Measurements from ENCODE around the gene BEGAIN. TPM values are rescaled to one million over a fixed set of nuclear protein-coding genes. Genes with fewer than 3 reads are reported as not detected.

BEGAIN gene
- total RNA-seq, 4 donors from 2014 or later, result 0.27 to 2.5 (median 0.37) TPM; not detected in 1

GRCh38 chr14:100561005-100561404 lies 26.2 kb downstream of the BEGAIN start:
- Histone ChIP-seq H3K27ac (no peak overlapping the region), H3K4me1 (peaks cover 0 to 6% (median 0%) of the 10 kb centered on the region in 4 donors), H3K4me3 (no peak overlapping the region), H3K27me3 (peaks cover 10% of the 10 kb centered on the region), H3K36me3 (no peaks in the 10 kb centered on the region), H3K9me3 (no peaks in the 10 kb centered on the region)
- TF ChIP-seq EP300 (IDR thresholded peaks at IDR 0.05; ENCODE audit: low read depth), result no peak
- TF ChIP-seq POLR2A (IDR thresholded peaks at IDR 0.05), result no peak
- no peak for TF ChIP-seq POLR2AphosphoS5 (IDR thresholded peaks at IDR 0.05)
- TF ChIP-seq CTCF (IDR thresholded peaks at IDR 0.05), result no peak
- WGBS, 2 donors (ENCODE audit: low coverage in 1 of 2), result 74% methylated on average over 15 of the region's 15 CpGs; no CpG with 5 or more reads in 1 of the 2 donors
- intact Hi-C loops (cut with DNase I; ENCODE audit: low total_unique reads) (no loop called here), in situ Hi-C loops (cut with MboI; ENCODE audit: low pct_ligation_motif_present in 1 of 4, low pct_unique_long_range_greater_than_20kb in 1 of 4, low sequenced_read_pairs in 3 of 4) (no loop called here)
- DNase-seq, result no peak

GRCh38 chr14:100560471-100560870 lies 26.7 kb downstream of the BEGAIN start:
- Histone ChIP-seq H3K4me1 (peaks cover 0 to 6% (median 0%) of the 10 kb centered on the region in 4 donors), H3K4me3 (no peak overlapping the region), H3K36me3 (no peaks in the 10 kb centered on the region), H3K27me3 (peaks cover 7% of the 10 kb centered on the region), H3K9me3 (no peaks in the 10 kb centered on the region), H3K27ac (no peak overlapping the region)
- intact Hi-C loops (cut with DNase I; ENCODE audit: low total_unique reads), result no loop called here
- WGBS, 2 donors (ENCODE audit: low coverage in 1 of 2), result 87% methylated on average over 6 of the region's 9 CpGs; no CpG with 5 or more reads in 1 of the 2 donors
- no peak for DNase-seq
- in situ Hi-C loops (cut with MboI; ENCODE audit: low pct_ligation_motif_present in 1 of 4, low pct_unique_long_range_greater_than_20kb in 1 of 4, low sequenced_read_pairs in 3 of 4), result no loop called here
- TF ChIP-seq POLR2A (IDR thresholded peaks at IDR 0.05) (no peak), CTCF (IDR thresholded peaks at IDR 0.05) (no peak), EP300 (IDR thresholded peaks at IDR 0.05; ENCODE audit: low read depth) (no peak), POLR2AphosphoS5 (IDR thresholded peaks at IDR 0.05) (no peak)

DNA sequence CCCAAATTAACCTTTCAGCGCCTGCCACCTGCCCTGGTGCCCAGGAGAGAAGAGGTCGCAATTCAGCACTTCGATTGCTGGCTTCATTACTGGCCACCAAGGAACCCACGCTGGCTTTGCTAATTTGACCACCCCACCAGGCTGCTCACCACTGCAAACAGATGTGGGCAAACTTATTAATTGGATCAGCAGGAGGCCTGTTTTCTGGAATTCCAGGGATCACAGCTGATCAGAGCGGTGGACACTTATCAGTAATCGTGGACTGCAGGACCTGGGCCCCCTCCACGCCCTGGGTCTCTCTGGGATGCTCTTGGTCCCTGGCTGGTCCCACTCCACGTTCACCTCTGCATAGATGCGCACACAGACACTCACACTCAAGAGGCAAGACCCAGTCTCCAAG lies 27.8 kb downstream of the BEGAIN start:
- intact Hi-C loops (cut with DNase I; ENCODE audit: low total_unique reads) (no loop called here), in situ Hi-C loops (cut with MboI; ENCODE audit: low pct_ligation_motif_present in 1 of 4, low pct_unique_long_range_greater_than_20kb in 1 of 4, low sequenced_read_pairs in 3 of 4) (no loop called here)
- DNase-seq, result no peak
- no peak overlapping the region for H3K27ac ChIP-seq
- H3K4me1 ChIP-seq, result peaks cover 0 to 9% (median 0%) of the 10 kb centered on the region in 4 donors
- TF ChIP-seq POLR2A (IDR thresholded peaks at IDR 0.05), result no peak
- no peak for TF ChIP-seq EP300 (IDR thresholded peaks at IDR 0.05; ENCODE audit: low read depth)
- TF ChIP-seq CTCF (IDR thresholded peaks at IDR 0.05), result no peak
- TF ChIP-seq POLR2AphosphoS5 (IDR thresholded peaks at IDR 0.05), result no peak
- H3K9me3 ChIP-seq, result no peaks in the 10 kb centered on the region
- no peak overlapping the region for H3K4me3 ChIP-seq
- no peaks in the 10 kb centered on the region for H3K36me3 ChIP-seq
- WGBS, 2 donors (ENCODE audit: low coverage in 1 of 2), result 84% methylated on average over 9 of the region's 9 CpGs; no CpG with 5 or more reads in 1 of the 2 donors
- peaks cover 7% of the 10 kb centered on the region for H3K27me3 ChIP-seq

DNA sequence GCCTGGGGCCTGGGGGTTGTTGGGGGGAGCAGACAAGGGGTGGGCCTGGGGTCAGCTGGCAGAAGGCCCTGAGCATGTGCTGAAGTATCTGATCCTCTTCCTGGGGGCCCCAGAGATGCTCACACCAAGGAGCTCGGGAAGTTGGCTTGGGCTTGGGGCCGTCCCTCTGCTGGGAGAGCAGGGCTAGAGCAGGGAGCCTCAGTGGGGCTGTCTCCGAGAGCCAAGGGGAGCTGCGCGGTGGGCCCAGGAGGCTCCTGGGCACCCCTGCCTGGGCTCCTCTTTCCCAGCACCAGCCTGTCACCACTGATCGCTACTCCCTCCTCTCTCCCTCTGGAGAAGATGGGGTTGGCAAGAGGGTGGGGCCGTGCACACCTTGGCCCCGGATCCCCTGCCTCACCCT lies 28.3 kb downstream of the BEGAIN start:
- WGBS, 2 donors (ENCODE audit: low coverage in 1 of 2), result 92% methylated on average over 8 of the region's 8 CpGs; no CpG with 5 or more reads in 1 of the 2 donors
- intact Hi-C loops (cut with DNase I; ENCODE audit: low total_unique reads), result no loop called here

More for the DNA sequence above, 28.3 kb downstream of the BEGAIN start:
- H3K4me3 ChIP-seq, result no peak overlapping the region
- H3K4me1 ChIP-seq, result peaks cover 0 to 14% (median 2%) of the 10 kb centered on the region in 4 donors
- H3K36me3 ChIP-seq, result no peaks in the 10 kb centered on the region
- no peak overlapping the region for H3K27ac ChIP-seq
- TF ChIP-seq CTCF (IDR thresholded peaks at IDR 0.05) (no peak), EP300 (IDR thresholded peaks at IDR 0.05; ENCODE audit: low read depth) (no peak), POLR2A (IDR thresholded peaks at IDR 0.05) (no peak), POLR2AphosphoS5 (IDR thresholded peaks at IDR 0.05) (no peak)
- H3K27me3 ChIP-seq, result peaks cover 7% of the 10 kb centered on the region
- DNase-seq, result no peak
- H3K9me3 ChIP-seq, result no peaks in the 10 kb centered on the region
- in situ Hi-C loops (cut with MboI; ENCODE audit: low pct_ligation_motif_present in 1 of 4, low pct_unique_long_range_greater_than_20kb in 1 of 4, low sequenced_read_pairs in 3 of 4), result no loop called here
